Ramos (cell line): ENCODE measurements around the gene KASH5.

Source experiments
- in situ Hi-C: fragments of 300-500 bp; cut with MboI; formaldehyde crosslinking; loops from one replicate; pipeline ENCODE4 v1.14.3; 2022; ENCODE audit warnings: low sequenced_read_pairs; ENCODE audit not compliant: unreplicated experiment

Gene KASH5

DNA sequence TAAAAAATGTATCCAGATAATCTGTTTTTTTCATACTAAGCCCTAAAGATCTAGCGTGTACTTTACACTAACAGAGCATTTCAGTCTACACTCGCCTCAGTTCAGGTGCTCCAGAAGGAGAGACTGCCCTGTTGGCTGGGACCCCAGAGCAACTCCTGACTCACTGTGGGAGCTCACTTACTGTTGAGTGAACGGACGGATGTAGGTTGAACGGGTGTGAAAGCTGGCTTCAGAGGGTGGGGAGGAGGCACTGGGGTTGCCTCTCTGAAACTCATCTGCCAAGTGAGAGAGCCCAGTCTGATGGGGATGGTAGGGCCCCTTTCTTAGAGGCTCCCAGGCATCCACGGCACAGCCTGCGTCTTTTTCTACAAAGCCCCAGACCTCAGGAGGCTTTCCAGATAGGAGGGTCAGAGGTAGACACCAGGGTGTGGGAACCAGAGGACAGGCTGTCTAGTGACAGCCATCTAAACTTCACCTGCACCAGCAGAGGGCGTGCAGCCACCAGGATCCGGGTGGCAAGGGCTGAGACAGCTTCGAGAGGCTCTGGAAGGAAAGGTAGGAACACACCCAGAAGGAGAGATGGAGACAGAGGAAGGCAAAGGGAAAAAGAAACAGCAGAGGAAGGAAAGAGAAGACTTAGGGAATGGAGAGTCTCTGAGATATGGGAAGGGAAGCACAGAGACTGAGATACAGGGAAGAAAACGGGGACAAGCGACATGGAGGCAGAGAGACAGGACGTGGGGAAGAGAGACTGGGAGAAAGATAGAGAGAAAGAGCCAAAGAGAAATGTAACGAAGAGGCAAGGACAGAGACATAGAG is 3.7 kb downstream of the KASH5 start:
- in situ Hi-C loops = loop anchor here (5.0 kb wide), 1 partner anchor 46 kb away; no protein-coding TSS in a partner anchor

GRCh38 chr19:49393881-49394280 is 5.8 kb downstream of the KASH5 start:
- in situ Hi-C loops = loop anchor here (5.0 kb wide), 1 partner anchor 43 kb away; no protein-coding TSS in a partner anchor

DNA sequence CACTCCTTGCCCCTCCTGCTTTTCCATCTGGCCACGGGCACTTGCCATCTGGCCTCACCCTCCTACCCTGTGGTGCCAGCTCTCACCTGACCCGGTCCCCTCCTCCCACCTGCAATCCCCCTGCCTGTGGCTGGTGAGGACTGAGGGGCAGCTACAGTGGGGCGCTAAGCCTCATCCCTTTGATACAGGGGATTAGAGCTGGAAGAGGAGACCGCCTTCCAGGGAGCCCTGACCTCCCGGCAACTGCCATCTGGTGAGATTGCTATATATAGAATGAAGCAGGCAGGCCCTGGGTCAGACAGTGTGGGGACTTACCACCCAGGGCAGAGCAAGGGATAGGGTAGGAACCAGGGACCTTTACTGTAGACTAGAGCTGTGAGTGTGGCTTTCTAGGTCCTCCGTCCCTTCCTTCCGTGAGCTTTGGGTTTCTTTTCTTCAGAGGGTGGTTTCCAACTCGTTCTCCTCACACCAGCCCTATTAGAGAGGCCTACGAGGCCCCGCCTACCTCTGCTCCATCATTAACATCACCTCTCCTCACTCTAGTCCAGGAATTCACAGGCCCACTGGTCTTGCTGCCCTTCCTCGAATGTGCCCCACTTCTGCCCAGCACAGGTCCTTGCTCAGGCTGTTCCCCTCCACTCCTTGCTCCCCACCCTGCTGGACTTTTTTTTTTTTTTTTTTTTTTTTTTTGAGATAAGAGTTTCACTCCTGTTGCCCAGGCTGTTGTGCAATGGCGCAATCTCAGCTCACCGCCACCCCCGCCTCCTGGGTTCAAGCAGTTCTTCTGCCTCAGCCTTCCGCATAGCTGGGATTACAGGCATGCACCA is 7.7 kb downstream of the KASH5 start:
- in situ Hi-C loops = no loop called here

- in situ Hi-C loops = no loop called here
These were observed 8.9 kb downstream of the KASH5 start for GRCh38 chr19:49396738-49397505.

DNA sequence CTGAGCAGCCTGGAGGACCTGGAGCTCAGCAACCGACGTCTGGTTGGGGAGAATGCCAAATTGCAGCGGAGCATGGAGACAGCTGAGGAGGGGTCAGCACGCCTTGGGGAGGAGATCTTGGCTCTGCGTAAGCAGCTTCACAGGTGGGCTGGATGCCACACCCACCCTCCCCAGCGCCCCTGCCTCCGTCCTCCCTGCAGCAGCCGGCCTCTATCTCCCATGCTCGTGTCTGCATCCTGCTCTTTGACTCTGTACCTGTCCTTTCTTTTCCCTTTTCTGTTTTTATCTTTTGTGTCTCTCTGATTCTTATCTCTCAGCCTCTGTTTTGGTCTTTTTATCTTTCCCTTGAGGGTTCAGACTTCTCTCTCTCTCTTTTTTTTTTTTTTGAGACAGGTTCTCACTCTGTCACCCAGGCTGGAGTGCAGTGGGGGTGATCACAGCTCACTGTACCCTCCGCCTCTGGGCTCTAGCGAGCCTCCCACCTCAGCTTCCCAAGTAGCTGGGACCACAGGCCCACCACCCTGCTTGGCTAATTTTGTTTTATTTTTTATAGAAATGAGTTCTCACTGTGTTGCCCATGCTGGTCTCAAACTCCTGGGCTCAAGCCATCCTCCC is 10.1 kb downstream of the KASH5 start:
- in situ Hi-C loops = no loop called here

DNA sequence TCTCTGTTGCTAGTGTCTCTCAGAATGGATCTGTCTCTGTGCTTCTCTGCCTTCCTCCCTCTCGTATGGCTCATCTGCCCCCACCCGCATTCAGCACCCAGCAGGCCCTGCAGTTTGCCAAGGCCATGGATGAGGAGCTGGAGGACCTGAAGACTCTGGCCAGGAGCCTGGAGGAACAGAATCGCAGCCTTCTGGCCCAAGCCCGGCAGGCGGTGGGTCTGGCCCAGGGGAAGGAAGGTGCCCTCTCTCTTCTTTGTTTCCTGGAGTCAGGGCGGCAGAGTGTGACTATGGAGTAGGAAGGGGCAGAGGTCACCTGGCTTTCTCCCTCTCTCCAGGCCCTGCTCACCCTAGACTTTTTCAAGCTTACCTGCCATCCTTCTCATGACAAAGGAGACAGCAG is 10.9 kb downstream of the KASH5 start:
- in situ Hi-C loops = no loop called here

DNA sequence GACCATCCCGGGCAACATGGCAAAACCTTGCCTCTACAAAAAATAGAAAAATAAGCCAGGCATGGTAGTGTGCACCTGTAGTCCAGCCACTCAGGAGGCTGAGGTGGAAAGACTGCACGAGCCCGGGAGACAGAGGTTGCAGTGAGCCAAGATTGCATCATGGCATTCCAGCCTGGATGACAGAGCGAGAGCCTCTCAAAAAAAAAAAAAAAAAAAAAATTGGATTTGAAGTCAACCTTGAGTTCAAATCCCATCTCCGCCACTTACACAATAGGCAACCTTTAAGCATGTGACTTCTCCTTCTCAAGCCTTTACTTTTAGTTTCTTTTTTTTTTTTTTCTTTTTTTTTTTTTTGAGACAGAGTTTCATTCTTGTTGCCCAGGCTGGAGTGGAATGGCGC is 12.0 kb downstream of the KASH5 start:
- in situ Hi-C loops = no loop called here

GRCh38 chr19:49403404-49404187 is 15.5 kb downstream of the KASH5 start:
- in situ Hi-C loops = no loop called here

GRCh38 chr19:49407079-49407478 is 19.0 kb downstream of the KASH5 start:
- in situ Hi-C loops = no loop called here

GRCh38 chr19:49407482-49408015 is 19.5 kb downstream of the KASH5 start:
- in situ Hi-C loops = no loop called here

GRCh38 chr19:49408816-49409440 is 20.9 kb downstream of the KASH5 start:
- in situ Hi-C loops = no loop called here

GRCh38 chr19:49409441-49410029 is 21.5 kb downstream of the KASH5 start:
- in situ Hi-C loops = no loop called here

DNA sequence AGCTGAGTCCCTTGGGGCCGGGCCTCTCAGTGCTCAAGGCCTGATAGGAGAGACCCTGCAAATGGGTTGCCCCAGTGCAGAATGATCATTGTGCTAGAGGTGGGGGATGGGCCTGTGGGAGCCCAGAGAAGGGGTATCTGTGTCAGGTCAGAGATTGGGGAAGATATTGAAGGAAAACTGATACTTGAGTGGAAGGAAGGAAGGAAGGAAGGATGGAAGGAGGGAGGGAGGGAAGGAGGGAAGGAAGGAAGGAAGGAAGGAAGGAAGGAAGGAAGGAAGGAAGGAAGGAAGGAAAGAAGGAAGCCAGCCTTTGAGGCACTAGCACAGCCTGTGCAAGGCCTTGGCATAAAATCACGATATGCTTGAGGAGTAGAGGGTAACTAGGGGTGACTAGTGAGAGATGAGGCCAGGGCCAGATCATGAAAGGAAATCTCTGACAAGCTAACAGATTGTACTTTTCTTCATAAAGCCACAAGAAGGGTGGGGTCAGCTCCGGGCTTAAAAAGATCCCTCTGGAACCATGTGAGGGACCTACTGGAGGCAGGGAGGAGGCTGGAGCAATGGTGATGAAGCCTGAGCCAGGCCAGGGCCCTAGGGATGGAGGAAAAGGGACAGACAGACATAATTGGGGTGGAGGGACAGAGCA is 23.8 kb downstream of the KASH5 start:
- in situ Hi-C loops = no loop called here

DNA sequence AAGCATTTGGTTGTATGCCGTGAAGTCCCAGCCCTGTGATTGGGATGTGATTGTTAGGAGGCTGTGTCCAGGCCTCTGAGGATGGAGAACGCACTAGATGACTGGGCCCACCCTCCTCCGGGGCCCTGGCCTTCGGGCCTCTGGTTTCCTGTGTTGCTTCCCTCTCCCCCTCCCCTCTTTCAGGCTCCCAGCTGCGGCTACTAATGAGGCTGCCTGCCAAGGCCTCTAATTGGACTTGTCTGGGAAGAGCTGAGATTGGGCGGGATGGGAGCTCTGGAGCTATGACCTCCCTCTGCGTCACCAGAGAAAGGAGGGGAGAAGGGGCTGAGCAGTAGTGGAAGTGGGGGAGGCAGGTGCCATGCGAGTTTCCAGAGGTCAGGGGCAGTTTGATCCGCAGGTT is 25.3 kb downstream of the KASH5 start:
- in situ Hi-C loops = no loop called here

DNA sequence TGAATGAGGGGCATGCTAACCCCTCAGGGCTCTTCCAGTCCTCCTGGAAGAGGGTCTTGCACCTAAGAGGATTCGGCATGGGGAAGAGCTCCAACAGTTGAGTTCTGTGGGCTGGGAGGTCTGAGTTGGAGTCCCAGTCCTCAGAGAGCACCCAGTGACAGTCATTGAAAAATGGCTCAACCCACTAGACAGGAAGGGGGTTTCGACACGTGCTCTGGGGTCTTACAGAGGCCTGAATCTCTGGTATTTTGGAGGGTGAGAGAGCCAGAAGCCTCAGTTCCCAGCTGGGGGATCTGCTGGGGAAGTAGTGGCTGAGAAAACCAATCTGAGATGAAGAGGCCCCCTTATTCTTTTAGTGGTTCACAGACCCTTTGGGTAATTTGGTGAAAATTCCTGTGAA is 26.2 kb downstream of the KASH5 start:
- in situ Hi-C loops = no loop called here

- in situ Hi-C loops = no loop called here
These were observed 27.2 kb downstream of the KASH5 start for GRCh38 chr19:49415102-49415809.

- in situ Hi-C loops = no loop called here
These were observed 27.8 kb downstream of the KASH5 start for GRCh38 chr19:49415810-49416200.
